T-helper 2 cell treated with Interferon-gamma antibody and Interleukin-4, amounts not matched to agents 100 ng/mL and 5 ng/mL, for 36 hours (primary cell): ENCODE measurements around the gene C11orf58. TPM values are rescaled to one million over a fixed set of nuclear protein-coding genes. Genes with fewer than 3 reads are reported as not detected.

ENCODE experiments used
- intact Hi-C: fragments of 100-400 bp; cut with micrococcal nuclease; formaldehyde crosslinking; loops from one replicate; pipeline ENCODE4 v1.15.1; 2023
- total RNA-seq: library from RNA; stranded (reverse); gene quantifications from 2 replicates; pipeline ENCODE4 v1.2.3, GENCODE V29; 2022

C11orf58 gene
- total RNA-seq, 1 donor from 2014 or later: 118 TPM

DNA sequence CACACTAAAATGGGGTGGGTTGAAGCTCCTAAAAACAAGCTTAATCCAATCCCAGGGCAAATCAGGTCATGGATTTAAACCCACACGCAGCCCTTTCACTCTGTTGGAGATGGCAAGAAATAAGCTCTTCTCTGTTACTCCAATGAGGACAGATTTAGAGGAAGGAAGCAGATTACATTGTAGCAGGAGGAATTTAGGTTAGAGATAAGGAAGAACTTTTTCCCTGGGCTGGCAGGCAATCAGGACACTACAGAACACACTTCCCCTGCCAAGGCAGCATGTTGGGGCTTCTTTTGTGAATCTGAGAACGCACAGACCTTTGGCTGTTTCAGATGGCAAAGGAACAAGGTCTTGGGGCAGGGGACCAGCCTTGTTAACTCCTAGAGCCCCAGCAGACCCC, 46.2 kb downstream of the C11orf58 start:
- intact Hi-C loops: no loop called here

DNA sequence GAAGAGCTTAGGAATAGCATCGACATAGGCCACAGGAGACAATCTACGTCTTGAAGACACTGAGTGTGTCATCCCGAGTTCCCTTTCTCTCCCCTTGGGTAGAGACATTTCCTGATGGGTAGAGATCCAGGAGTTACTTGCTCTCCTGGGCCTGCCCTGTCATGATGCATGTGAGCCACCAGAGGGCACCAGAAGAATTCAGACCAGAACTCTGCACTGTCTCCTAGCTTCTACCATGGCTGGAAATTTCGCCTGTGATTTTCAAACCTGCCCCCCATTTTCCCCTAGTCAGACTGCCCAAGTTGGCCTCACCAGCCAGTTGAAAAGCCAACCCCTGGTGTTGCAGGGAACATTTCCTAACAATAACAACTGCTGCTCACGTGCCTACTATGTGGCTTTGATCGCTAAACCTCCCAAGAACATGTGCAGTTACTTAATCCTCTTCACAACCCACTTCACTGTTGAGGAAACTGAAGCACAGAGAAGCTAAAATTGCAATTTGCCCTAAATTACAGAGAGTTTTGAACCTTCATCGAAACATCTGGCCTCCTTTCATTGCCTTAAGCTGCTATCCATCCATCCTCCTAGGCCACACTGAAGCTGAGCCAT, 47.2 kb downstream of the C11orf58 start:
- intact Hi-C loops: no loop called here

DNA sequence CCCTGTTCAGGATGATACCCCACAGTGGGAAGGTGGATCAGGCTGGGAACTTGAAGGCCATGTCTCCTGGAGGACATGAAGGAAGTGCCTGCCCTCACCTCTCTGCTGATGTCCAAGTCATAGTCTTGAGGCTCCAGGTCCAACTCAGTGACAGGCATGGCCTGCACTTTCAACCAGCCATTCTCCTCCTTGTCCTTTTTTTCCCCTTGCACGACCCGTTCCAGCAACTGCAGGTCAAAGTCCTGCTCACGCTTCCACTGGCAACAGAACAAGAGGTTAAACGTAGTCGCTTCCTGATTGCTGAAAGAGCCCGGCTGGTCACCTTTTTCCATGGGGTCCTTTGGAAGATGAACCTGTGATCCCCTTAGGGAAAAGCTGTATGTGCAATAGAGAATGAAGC, 47.7 kb downstream of the C11orf58 start:
- intact Hi-C loops: no loop called here

DNA sequence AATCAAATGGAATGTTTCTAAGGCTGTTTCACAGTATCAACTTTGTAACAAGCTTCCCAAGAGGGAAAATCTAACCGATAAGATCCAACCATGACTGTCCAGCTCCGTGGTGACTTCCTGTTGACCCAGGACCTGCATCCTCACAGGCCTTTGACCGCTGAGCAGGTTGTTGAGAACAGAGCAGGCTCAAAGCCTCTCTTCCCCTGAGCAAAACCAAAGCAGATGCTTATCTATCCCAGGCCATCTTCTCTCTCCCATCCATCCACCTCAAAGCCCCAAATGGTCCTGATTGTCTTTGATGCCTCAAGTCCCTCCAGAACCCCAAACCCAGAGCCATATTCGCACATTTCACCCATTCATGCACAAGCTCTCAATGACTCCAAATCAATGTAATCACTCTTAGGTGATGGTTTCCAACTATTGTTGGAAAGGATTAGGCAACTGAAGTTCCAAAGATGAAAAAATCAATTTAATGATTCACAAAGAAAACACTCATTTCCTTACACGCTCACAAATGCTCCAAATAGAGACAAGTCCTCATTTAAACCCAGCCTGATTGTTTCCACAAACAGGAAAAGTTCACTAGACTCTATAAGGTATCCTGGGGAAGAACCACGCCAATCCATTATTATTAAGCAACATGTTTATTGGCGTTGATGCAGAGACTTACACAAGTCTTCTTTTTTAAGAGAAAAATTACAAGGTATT, 48.7 kb downstream of the C11orf58 start:
- intact Hi-C loops: loop anchor here (1.0 kb wide), 1 partner anchor 276 kb away; no protein-coding TSS in a partner anchor

DNA sequence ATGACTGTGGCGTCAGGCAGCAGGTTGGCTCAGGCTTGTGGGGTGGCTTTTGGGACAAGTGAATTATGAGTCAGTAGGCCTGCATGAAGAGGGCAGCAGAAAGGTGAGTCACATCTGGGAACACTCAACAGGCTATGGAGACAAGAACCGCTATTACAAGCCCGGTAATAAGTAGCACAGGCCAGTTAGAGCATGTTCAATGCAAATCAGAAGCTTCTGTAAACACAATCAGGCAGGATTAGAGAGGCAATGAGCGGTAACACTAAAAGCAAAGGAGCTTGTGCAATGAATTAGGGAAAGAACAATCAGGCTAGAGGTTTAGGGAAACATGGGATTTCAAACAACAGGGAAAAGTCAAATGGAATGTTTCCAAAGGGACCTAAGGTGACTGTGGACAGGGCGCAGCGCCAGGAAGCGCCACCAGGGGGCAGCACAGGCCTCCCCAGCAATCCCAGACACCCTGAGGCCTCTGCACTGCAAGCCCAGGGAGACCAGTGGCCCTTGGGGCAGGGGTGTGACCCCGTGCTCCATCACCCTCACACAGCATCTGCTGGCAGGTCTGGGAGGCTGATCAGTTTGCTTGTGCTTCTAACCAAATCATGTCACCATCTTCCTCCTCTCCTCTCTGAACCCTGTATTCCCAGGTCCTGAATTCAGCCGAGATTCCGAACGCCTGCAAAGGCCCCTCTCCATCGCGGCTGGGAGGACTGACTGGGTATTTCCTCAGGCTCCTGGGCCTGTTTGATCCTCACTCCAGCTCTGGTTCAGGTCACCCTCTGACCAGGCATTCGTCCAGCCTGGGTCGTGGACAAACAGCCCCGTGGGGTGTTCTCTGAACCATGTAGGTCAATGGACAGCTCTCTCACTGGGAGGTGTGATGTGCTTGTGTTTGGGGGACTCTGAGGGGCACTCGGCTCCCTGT, 50.0 kb downstream of the C11orf58 start:
- intact Hi-C loops: no loop called here

DNA sequence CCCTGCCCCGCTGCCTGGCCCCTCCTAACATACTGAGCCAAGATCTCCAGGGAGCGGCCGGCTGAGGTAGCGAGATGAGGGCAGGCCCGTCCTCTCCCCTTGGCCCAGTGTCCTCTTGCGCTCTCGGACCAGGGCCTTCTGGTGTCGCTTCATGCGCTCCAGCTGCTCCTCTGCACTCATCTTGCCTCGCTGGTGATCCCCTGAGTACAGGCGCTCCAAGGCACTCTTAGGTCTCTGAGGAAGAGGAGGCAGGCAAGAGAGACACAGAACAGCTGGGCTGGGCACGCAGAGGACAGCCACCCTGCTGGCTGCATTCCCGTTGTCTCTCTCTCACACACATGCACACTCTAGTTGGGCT, 50.6 kb downstream of the C11orf58 start:
- intact Hi-C loops: no loop called here

DNA sequence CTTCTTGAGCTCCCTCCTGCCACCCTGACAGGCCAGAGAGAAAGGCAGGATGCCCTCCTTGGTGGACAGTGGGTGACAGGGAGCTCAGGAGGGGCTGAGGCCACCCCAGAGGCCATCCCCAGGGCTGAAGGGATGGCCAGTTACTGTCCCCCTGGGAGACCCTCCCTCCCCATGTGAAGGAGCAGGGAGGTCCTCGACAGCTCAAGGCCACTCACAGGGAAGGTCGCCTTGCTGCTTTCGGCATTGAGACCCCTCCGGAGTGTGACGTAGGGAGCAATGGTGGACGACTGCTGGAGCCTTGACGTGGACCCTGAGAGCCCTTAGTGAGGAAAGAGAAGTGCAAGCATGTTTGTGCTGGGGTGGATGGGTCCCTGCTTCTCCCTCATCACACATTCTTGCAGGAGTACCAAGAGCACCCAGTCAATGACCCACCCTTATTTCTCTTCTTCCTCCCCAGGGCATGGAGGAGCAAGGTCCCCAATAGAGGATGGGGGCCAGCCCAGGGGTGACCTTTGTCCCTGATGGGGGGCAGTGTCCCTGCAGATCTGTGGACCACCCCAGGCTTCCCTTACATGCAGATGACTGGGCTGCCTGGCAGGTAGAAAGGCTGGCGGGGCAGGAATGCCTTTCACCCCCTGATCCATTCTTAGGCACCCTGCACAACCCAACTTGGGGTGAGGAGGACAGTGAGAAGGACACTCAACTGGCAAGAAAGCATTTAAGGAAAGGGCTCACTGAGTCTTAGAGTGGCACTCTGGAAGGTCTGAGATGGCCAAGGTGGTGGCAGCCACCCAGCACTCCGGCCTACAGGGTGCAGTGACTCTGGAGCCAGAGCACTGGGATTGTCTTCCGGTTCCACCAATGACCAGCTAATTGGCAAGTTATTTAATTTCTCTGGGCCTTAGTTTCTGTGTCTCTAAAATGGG, 51.4 kb downstream of the C11orf58 start:
- intact Hi-C loops: no loop called here

DNA sequence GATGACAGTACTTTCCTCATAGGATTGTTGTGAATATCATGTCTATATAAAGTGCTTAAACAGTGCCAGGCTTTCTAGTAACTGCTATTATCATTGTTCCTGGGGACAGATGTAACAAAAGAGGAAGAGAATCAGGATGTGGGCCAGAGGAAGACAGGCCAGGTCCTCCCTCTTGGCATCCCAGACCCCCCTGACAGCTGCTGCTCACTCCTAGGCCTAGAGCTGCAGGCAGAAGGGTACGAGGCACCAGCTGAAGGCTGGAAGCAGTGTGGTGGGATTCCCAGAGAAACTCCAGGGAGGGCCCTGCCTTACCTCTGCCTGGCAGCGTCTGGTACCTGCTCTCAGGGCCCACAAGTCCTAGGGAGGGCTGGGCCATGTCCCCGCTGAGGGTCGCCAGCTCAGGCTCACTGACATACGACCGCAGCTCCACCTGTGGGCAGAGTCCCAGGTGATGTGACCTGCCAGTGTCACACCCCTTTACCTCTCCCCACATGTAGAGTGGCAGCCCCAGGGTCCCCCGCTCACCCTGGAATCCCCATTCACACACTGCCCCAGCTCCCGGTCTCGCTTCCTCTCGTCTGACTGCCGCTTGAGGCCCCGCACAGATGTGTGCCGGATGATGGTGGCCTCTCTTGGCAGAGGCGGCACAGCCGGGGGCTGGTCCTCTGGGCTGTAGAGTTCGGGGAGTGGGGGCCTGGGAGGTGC, 52.2 kb downstream of the C11orf58 start:
- intact Hi-C loops: no loop called here

DNA sequence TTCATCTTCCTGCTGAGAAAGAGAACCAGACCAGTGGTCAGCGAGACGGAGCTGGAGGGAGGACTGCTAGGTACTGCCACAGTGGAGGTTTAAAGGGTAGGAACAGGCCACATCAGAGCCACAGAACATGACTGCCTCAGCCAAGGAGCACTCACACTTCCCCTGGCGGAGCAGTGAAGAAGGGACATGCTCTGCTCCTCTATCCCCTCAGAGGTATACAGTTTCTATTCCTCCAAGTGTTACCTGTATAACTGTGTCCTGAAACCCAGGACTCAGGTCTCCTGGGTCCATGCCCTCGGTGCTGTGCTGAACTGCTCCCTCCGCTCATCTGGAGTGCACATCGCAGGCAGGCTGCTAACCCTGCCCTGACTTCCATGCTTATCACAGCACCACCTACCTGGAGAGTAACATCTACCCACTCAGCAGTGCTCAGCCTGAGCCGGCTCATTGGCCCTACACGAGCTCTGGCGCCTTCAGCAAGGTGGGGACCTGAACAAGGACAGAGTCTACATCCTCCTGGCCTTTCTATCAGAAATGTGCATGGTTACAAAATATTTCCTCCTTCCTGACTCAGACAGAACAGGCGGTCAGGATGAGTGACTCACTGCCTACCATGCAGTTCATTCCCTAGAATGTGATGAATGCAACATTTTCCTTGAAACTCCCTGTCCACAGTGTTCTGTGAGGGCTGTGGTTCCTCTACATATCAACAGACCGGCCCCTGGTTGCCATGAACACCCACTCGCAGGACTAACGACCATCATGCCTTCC, 52.9 kb downstream of the C11orf58 start:
- intact Hi-C loops: no loop called here

DNA sequence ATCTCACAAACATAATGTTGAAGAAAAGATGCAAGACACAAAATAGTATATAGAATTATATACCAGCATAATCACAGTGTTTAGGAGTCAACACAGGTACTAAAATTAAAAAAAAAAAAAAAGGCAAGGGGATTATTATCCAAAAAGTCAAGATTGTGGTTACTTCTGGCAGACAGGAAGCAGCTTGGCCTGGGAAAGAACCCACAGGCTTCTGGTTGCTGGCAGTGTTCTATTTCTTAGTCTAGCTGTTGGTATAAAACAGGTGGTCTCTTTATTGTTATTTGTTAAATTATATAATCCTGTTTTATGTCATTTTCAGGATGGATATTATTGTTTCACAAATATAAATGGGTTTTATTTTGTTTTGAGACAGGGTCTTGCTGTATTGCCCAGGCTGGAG, 54.0 kb downstream of the C11orf58 start:
- intact Hi-C loops: no loop called here

DNA sequence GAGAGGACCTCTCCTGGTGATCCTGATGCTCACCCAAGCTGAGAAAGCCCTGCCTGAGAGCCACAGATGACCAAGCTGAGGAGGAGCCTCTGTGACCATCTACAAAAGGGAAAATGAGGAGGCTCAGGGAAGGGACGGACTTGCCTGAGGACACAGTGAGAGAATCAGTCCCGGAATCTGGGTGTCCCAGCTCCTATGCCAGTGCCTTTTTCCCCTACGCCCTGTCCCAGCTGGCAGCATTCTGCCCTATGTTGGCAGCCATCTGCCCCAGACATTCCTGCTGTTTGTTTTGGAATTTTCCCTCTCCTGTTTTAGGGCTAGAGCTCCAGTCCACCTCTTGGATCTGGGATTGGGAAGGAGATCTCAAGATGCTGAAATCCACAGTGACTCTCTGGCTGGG, 54.6 kb downstream of the C11orf58 start:
- intact Hi-C loops: no loop called here

DNA sequence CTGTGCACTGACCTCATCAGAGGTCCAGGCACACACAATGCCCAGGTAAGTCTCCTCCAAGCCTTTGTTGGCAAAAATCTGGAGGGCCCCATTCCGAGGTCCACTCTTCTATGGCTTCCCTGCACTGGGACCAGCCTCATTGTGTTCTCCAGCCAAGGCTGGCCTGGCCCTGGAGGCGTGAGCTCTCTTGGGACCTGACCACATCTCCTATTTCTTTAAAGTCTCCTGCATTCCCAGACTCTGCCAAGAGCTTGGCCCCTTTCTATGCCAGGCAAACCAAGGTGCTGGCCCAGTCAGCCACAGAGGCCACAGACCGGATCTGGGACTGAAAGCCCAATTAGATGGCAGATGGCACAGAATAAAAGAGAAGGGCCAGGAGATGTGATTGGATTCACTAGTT, 55.1 kb downstream of the C11orf58 start:
- intact Hi-C loops: no loop called here

DNA sequence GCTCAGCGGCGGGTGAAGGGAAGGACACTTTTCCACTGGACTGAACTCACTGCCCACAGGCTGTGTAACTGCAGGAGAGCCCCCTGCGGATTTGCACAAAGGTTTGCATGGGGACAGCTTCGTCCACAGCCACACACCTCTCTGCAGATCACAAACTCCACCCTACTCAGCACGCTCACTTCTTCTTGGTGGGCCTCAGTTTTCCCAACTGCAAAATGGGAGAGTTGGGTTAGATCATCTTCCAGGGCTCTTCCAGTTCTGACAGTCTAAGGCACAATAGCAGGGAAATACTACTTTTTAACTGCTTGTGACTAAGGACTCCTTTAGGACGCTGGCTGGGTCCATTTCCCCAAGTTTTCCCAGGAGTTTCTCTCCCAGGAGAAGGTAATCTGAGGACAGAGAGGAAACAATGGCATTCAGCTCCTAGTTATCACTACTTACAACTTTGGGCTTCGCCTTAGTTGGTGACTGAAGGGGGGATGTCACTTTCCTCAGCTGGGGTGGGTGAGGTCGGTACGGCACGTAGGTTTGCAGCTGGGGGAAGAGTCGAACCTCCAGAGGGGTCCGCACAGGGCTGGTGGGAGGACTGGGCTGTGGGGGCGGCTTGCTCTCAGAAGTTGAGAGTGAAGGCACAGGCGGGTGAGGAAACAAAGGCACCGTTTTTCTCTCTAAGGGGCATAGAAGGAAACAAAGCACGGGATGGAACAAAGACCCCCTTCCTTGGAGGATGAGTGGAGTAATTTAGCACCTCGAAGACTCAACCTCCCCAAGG, 55.8 kb downstream of the C11orf58 start:
- intact Hi-C loops: no loop called here

DNA sequence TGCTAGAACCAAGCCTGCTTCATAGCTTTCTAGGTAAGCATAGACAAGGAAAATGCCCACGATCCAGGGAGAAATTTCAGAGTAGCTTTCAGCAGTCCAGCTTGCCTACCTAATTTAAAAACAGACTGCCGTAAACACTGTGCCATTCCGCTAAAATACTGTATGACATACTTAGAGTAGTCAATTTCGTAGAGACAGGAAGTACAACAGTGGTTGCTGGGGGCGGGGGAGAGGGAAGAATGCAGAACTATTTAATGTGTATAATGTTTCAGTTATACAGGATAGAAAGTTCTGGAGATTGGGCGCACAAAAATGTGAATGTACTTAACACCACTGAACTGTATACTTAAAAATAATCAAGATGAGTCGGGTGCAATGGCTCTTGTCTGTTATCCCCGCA, 56.7 kb downstream of the C11orf58 start:
- intact Hi-C loops: no loop called here

DNA sequence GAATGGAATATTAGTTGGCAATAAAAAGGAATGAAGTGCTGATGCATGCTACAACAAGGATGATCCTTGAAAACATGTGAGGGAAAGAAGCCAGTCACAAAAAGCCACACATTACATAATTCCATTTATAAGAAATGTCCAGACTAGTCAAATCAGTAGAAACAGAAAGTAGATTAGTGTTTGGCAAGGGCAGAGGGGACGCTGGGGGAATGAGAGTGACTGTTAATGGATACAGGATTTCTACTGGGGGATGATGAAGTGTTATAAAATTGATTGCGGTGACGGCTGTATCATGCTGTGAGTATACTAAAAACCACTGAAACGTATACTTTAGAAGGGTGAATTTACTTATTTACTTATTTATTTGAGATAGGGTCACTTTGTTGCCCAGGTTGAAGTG, 57.9 kb downstream of the C11orf58 start:
- intact Hi-C loops: no loop called here

DNA sequence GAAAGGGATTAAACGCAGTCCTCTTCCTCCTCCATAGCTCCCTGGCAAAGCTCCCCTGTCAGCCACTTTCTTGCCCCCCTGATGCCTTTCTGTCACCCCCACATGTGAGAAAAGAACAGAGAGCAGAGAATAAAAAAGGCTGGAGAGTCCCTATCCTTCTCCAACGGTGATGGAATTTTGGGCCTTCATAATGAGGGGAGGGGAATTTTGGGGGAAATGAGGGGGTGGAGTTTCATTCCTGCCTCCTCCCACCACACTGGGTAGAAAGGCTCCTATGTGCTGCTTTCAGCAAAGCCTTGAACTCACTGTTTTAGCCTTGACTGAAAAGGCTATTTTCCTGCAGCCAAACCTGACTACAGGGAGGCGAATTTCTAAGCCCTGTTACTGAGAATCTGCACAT, 59.3 kb downstream of the C11orf58 start:
- intact Hi-C loops: no loop called here

DNA sequence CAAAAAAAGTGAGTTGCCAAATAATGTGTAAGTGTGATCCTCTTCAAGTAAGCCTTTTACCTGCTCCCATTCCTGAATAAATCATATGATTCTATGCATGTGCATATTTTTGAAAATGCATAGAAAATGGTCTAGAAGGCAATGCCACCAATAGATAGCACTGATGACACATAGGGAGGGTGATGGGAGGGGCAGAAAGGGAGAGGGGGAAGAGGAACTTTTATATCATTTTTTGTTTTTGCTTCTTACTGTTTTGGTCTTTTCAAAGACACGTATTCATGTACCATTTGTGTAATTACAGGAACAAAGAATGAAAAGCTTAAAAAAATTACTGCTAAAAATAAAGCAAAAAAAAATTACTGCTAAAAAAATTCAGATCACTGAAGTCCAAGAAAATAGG, 60.8 kb downstream of the C11orf58 start:
- intact Hi-C loops: no loop called here

DNA sequence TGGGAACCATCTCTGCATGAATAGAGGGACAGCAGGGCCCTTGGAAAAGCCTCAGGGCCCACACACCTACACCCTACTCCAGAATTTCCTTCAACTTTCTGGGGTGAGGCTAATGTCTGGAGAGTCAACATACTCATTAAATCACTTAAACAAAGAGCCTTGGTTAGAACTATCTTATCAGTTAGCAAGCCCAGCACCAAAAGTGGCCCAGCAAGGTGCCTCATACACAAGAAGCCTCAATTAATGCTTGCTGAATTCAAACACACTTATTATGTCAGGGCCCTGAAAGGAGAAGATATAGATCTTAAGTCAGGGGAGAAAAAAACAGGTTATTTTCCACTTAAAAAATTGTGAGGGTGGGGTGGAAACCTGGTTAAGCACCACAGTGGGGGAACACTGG, 61.4 kb downstream of the C11orf58 start:
- intact Hi-C loops: no loop called here

DNA sequence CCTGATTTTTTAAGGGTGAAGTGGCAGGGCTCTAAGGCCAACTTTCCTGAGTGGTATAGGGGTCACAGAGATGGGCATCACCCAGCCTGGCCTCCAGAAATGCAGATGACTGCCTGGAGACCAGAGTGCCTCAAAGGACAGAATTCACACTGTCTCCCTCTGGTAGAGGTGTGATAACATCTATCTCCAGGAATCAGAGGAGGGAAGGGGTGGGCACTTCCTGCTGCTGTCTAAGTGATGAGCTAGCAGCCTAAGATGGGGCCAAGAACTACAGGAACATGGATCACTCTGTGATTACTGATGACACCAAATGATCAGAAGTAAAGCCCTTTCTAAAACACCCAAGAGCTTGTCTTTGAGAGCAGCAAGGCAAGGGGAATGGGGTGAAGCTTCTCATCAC, 61.9 kb downstream of the C11orf58 start:
- intact Hi-C loops: no loop called here
